Measurements from ENCODE around the gene TMEM167A. TPM values are rescaled to one million over a fixed set of nuclear protein-coding genes. Genes with fewer than 3 reads are reported as not detected.

The TMEM167A gene
- total RNA-seq, 1 donor from 2014 or later: 92.8 TPM

DNA sequence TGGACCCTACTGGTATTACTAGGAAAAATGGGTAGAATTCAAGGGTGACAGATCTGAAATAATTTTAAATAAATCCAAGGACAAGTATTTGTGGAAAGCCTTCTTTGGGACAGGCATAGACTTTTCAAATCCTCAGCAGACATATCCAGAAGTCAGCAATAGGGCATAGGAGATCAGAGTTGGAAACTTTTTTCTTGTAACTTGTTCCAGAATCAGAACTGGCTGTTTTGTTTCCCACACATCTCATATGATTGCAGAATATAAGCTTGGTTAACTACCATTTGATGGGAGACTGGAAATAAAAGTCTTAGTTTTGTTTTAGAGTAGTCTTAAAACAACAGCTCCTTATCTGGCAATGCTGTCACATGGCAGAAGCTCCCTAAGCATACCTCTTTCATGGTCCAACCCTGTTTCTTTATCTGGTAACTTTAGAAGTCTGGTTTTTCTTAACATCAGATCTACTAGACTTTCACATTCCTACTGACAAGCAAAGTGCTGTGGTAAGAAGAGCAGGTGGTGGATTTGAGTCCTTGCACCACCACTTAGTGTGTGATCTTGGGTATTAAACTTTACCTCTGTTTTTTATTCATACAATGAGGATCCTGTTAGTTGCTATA is 25.3 kb upstream of the TMEM167A start:
- H3K9me3 ChIP-seq: no peaks in the 10 kb centered on the region
- no peak overlapping the region for H3K4me3 ChIP-seq
- H3K36me3 ChIP-seq: no peaks in the 10 kb centered on the region
- H3K27me3 ChIP-seq: no peaks in the 10 kb centered on the region
- H3K4me1 ChIP-seq: peaks cover 8% of the 10 kb centered on the region
- DNase-seq (no peak), ATAC-seq (no peak)
- TF ChIP-seq CTCF (IDR thresholded peaks at IDR 0.05): no peak
- no peak overlapping the region for H3K27ac ChIP-seq
- intact Hi-C loops (cut with DNase I): no loop called here

GRCh38 chr5:83101514-83101913 is 24.3 kb upstream of the TMEM167A start:
- H3K36me3 ChIP-seq: no peaks in the 10 kb centered on the region
- no peaks in the 10 kb centered on the region for H3K27me3 ChIP-seq
- no peak for DNase-seq
- no peak overlapping the region for H3K27ac ChIP-seq
- H3K9me3 ChIP-seq: no peaks in the 10 kb centered on the region
- intact Hi-C loops (cut with DNase I): no loop called here
- H3K4me1 ChIP-seq: peaks cover 8% of the 10 kb centered on the region
- H3K4me3 ChIP-seq: no peak overlapping the region
- TF ChIP-seq CTCF (IDR thresholded peaks at IDR 0.05): no peak
- no peak for ATAC-seq

DNA sequence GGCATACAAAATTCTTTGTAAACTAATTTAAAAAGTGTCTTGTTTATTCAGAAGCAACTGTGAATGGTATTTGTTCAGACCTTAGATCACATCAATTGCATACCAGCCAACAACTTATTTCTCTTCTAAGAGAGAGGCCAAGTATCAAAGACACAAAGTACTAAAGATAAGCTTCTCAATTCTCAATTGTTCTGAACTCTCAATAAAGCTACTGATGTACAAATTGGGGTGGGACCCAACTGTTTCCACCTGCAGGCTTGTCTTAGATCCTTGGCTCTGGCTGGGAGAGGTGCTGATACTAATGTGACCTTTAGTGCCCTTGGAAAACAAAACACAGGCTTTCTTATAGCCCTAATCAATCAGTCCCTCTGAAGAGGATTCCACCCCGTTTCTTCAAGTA is 22.3 kb upstream of the TMEM167A start:
- intact Hi-C loops (cut with DNase I): no loop called here
- DNase-seq (no peak), ATAC-seq (no peak)
- Histone ChIP-seq H3K4me1 (peaks cover 8% of the 10 kb centered on the region), H3K9me3 (no peaks in the 10 kb centered on the region), H3K27ac (no peak overlapping the region), H3K36me3 (no peaks in the 10 kb centered on the region), H3K4me3 (no peak overlapping the region), H3K27me3 (no peaks in the 10 kb centered on the region)
- no peak for TF ChIP-seq CTCF (IDR thresholded peaks at IDR 0.05)

- Histone ChIP-seq H3K27ac (no peak overlapping the region), H3K9me3 (no peaks in the 10 kb centered on the region), H3K4me1 (peaks cover 8% of the 10 kb centered on the region), H3K4me3 (no peak overlapping the region), H3K36me3 (no peaks in the 10 kb centered on the region), H3K27me3 (no peaks in the 10 kb centered on the region)
- intact Hi-C loops (cut with DNase I): no loop called here
- DNase-seq: no peak
- no peak for ATAC-seq
- TF ChIP-seq CTCF (IDR thresholded peaks at IDR 0.05): no peak
Measured at GRCh38 chr5:83099001-83099400, 21.8 kb upstream of the TMEM167A start.

- TF ChIP-seq CTCF (IDR thresholded peaks at IDR 0.05): no peak
- intact Hi-C loops (cut with DNase I): no loop called here
- ATAC-seq (no peak), DNase-seq (no peak)
- H3K36me3 ChIP-seq: no peaks in the 10 kb centered on the region
- peaks cover 8% of the 10 kb centered on the region for H3K4me1 ChIP-seq
- no peaks in the 10 kb centered on the region for H3K9me3 ChIP-seq
- no peak overlapping the region for H3K27ac ChIP-seq
- H3K4me3 ChIP-seq: no peak overlapping the region
- H3K27me3 ChIP-seq: no peaks in the 10 kb centered on the region
Measured at GRCh38 chr5:83097689-83098231, 20.6 kb upstream of the TMEM167A start.

All from upper lobe of right lung (tissue), 1 donor.